Ishikawa (cell line): ENCODE measurements around the gene CBFA2T2.
A peak's percentile ranks its signal among the peaks of the same experiment; 100 is the strongest.

Source experiments
- CEBPB ChIP-seq: IDR thresholded peaks from 2 replicates; pipeline ENCODE4 v1.6.1; 2012
- CREB1 ChIP-seq: IDR thresholded peaks from 2 replicates; pipeline ENCODE4 v1.6.1; 2012; ENCODE audit warnings: low read depth
- EGR1 ChIP-seq: IDR thresholded peaks from 2 replicates; pipeline ENCODE4 v1.6.1; 2012
- EP300 ChIP-seq: IDR thresholded peaks from 2 replicates; pipeline ENCODE4 v1.6.1; 2012; ENCODE audit warnings: borderline replicate concordance
- FOXM1 ChIP-seq: IDR thresholded peaks from 2 replicates; pipeline ENCODE4 v1.6.1; 2012; ENCODE audit warnings: low read depth, borderline replicate concordance
- MAX ChIP-seq: IDR thresholded peaks from 2 replicates; pipeline ENCODE4 v1.6.1; 2012
- NFIC ChIP-seq: IDR thresholded peaks from 2 replicates; pipeline ENCODE4 v1.6.1; 2012
- RAD21 ChIP-seq: IDR thresholded peaks from 2 replicates; pipeline ENCODE4 v1.6.1; 2012; ENCODE audit warnings: low read depth
- TAF1 ChIP-seq: IDR thresholded peaks from 2 replicates; pipeline ENCODE4 v1.6.1; 2012; ENCODE audit warnings: low read depth, mild to moderate bottlenecking
- TCF12 ChIP-seq: IDR thresholded peaks from 2 replicates; pipeline ENCODE4 v1.6.1; 2012; ENCODE audit warnings: low read depth
- TEAD4 ChIP-seq: IDR thresholded peaks from 2 replicates; pipeline ENCODE4 v1.6.1; 2012
- USF1 ChIP-seq: IDR thresholded peaks from 2 replicates; pipeline ENCODE4 v1.6.1; 2012
- YY1 ChIP-seq: IDR thresholded peaks from 2 replicates; pipeline ENCODE4 v1.6.1; 2012; ENCODE audit warnings: low read depth
- ZBTB7A ChIP-seq: IDR thresholded peaks from 2 replicates; pipeline ENCODE4 v1.6.1; 2012; ENCODE audit warnings: low read depth
- TF ChIP-seq, protein P1 (sequence below): IDR thresholded peaks from 2 replicates; pipeline ENCODE4 v1.6.1; 2012; ENCODE audit warnings: low read depth, mild to moderate bottlenecking

The CBFA2T2 gene

GRCh38 chr20:33664085-33664761 is 174.3 kb downstream of the CBFA2T2 start:
- TF ChIP-seq EGR1 = no peak
- no peak for TF ChIP-seq NFIC
- no peak for TF ChIP-seq FOXM1
- TF ChIP-seq TAF1 = no peak
- TF ChIP-seq CEBPB = no peak
- TF ChIP-seq USF1 = no peak
- TF ChIP-seq EP300 = no peak
- TF ChIP-seq TCF12 = no peak
- no peak for TF ChIP-seq RAD21
- TF ChIP-seq TEAD4 = no peak
- TF ChIP-seq MAX = no peak
- no peak for TF ChIP-seq CREB1
- no peak for TF ChIP-seq YY1
- no peak for TF ChIP-seq ZBTB7A
- TF ChIP-seq, protein P1, sequence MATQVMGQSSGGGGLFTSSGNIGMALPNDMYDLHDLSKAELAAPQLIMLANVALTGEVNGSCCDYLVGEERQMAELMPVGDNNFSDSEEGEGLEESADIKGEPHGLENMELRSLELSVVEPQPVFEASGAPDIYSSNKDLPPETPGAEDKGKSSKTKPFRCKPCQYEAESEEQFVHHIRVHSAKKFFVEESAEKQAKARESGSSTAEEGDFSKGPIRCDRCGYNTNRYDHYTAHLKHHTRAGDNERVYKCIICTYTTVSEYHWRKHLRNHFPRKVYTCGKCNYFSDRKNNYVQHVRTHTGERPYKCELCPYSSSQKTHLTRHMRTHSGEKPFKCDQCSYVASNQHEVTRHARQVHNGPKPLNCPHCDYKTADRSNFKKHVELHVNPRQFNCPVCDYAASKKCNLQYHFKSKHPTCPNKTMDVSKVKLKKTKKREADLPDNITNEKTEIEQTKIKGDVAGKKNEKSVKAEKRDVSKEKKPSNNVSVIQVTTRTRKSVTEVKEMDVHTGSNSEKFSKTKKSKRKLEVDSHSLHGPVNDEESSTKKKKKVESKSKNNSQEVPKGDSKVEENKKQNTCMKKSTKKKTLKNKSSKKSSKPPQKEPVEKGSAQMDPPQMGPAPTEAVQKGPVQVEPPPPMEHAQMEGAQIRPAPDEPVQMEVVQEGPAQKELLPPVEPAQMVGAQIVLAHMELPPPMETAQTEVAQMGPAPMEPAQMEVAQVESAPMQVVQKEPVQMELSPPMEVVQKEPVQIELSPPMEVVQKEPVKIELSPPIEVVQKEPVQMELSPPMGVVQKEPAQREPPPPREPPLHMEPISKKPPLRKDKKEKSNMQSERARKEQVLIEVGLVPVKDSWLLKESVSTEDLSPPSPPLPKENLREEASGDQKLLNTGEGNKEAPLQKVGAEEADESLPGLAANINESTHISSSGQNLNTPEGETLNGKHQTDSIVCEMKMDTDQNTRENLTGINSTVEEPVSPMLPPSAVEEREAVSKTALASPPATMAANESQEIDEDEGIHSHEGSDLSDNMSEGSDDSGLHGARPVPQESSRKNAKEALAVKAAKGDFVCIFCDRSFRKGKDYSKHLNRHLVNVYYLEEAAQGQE = no peak

GRCh38 chr20:33664762-33665144 is 174.9 kb downstream of the CBFA2T2 start:
- no peak for TF ChIP-seq NFIC
- no peak for TF ChIP-seq TCF12
- no peak for TF ChIP-seq EGR1
- no peak for TF ChIP-seq MAX
- no peak for TF ChIP-seq ZBTB7A
- no peak for TF ChIP-seq TAF1
- no peak for TF ChIP-seq TEAD4
- TF ChIP-seq CREB1 = no peak
- TF ChIP-seq EP300 = no peak
- TF ChIP-seq, protein P1 = no peak
- TF ChIP-seq FOXM1 = no peak

GRCh38 chr20:33666293-33667244 is 176.7 kb downstream of the CBFA2T2 start, which contains the start of gene ACTL10:
ACTL10 (plus strand) TSS chr20:33666943; CDS start chr20:33667498, 555 bp downstream.
- no peak for TF ChIP-seq CEBPB
- TF ChIP-seq NFIC = peak; percentile 27; the same call in 1 of the 2 replicates

DNA sequence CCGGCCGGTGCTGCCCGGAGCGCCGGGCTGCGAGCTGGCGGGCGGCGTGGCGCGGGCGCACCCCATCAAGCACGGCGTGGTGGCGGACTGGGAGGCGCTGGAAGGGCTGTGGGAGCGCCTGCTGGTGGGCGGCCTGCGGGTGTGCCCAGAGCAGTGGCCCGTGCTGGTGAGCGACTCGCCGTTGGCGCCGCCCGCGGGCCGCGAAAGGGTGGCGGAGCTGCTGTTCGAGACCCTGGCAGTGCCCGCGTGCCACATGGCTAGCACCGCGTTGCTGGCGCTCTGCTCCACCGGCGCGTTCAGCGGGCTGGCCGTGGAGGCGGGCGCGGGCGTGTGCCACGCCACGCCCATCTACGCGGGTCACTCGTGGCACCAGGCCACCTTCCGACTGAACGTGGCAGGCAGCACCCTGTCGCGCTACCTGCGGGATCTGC is 177.4 kb downstream of the CBFA2T2 start:
- TF ChIP-seq YY1 (no peak), USF1 (no peak), NFIC (no peak), FOXM1 (no peak), ZBTB7A (no peak), RAD21 (no peak), CEBPB (no peak), EP300 (no peak), TCF12 (no peak), MAX (no peak), CREB1 (no peak), TEAD4 (no peak), EGR1 (no peak), TAF1 (no peak)
- TF ChIP-seq, protein P1 = no peak
